ENCODE results near the gene SERGEF. TPM values are rescaled to one million over a fixed set of nuclear protein-coding genes. Genes with fewer than 3 reads are reported as not detected.

SERGEF gene
- total and polyA plus RNA-seq, 9 donors, result 42.0 to 76.3 (median 59.7) TPM

- H3K4me3 ChIP-seq, result no peak overlapping the region
- WGBS, 3 donors, result 85 to 92% (median 86%) methylated on average over 6 to 7 of the region's 7 CpGs
- DNase-seq, result peak in 1 of 5 donors; percentile 16
- intact Hi-C loops (cut with DNase I), result loop anchor here in 1 of 4 donors (5.0 kb wide), 1 partner anchor 51 kb away; the partner anchor contains the start of gene MYOD1
- no peaks in the 10 kb centered on the region for H3K4me1 ChIP-seq (ENCODE audit: insufficient read depth)
- H3K36me3 ChIP-seq, result no peaks in the 10 kb centered on the region
- H3K27me3 ChIP-seq, result no peaks in the 10 kb centered on the region
- no peak for TF ChIP-seq POLR2A (IDR thresholded peaks at IDR 0.05)
- TF ChIP-seq EP300 (IDR thresholded peaks at IDR 0.05), result no peak
- TF ChIP-seq CTCF (IDR thresholded peaks at IDR 0.05), result no peak
- no peaks in the 10 kb centered on the region for H3K9me3 ChIP-seq
- H3K27ac ChIP-seq, result no peak overlapping the region
Measured at GRCh38 chr11:17768547-17768946, 244.3 kb downstream of the SERGEF start.

DNA sequence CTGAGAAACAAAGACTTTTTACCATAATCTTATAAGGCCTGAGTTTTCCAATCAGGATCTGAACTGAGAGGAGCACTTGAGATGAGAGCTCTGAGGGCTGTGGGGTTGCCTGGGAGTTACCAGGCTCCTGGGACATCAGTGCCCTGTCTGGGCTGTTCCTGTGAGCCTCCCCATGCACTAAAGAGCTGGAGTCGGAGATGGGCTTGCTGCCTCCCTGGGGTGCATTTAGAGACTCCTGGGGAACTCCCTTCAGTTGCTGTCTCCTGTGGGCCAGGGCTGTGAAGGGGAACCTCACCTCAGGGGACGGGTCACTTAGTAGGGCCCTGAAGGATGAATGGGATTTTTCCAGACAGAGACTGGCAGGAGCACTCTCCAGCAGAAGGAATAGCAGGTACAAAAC, 244.9 kb downstream of the SERGEF start:
- WGBS, 3 donors, result 89 to 95% (median 90%) methylated on average over 2 of the region's 2 CpGs
- DNase-seq, result peak in 1 of 5 donors; percentile 5
- Histone ChIP-seq H3K27ac (no peak overlapping the region), H3K4me1 (ENCODE audit: insufficient read depth) (no peaks in the 10 kb centered on the region), H3K36me3 (no peaks in the 10 kb centered on the region), H3K9me3 (no peaks in the 10 kb centered on the region), H3K27me3 (no peaks in the 10 kb centered on the region), H3K4me3 (no peak overlapping the region)
- TF ChIP-seq POLR2A (IDR thresholded peaks at IDR 0.05), result no peak
- TF ChIP-seq CTCF (IDR thresholded peaks at IDR 0.05), result no peak
- no peak for TF ChIP-seq EP300 (IDR thresholded peaks at IDR 0.05)
- intact Hi-C loops (cut with DNase I), result loop anchor here in 1 of 4 donors (5.0 kb wide), 1 partner anchor 51 kb away; the partner anchor contains the start of gene MYOD1

GRCh38 chr11:17767301-17767885, 245.5 kb downstream of the SERGEF start:
- H3K27ac ChIP-seq, result no peak overlapping the region
- intact Hi-C loops (cut with DNase I), result loop anchor here in 1 of 4 donors (5.0 kb wide), 1 partner anchor 50 kb away; the partner anchor contains the start of gene MYOD1
- H3K36me3 ChIP-seq, result no peaks in the 10 kb centered on the region
- no peak for DNase-seq
- no peaks in the 10 kb centered on the region for H3K27me3 ChIP-seq
- TF ChIP-seq POLR2A (IDR thresholded peaks at IDR 0.05) (no peak), CTCF (IDR thresholded peaks at IDR 0.05) (no peak), EP300 (IDR thresholded peaks at IDR 0.05) (no peak)
- 81 to 88% (median 87%) methylated on average over 7 of the region's 7 CpGs for WGBS, 3 donors
- no peaks in the 10 kb centered on the region for H3K4me1 ChIP-seq (ENCODE audit: insufficient read depth)
- H3K4me3 ChIP-seq, result no peak overlapping the region
- no peaks in the 10 kb centered on the region for H3K9me3 ChIP-seq

GRCh38 chr11:17766590-17766989, 246.3 kb downstream of the SERGEF start:
- Histone ChIP-seq H3K36me3 (no peaks in the 10 kb centered on the region), H3K4me1 (ENCODE audit: insufficient read depth) (no peaks in the 10 kb centered on the region), H3K27me3 (no peaks in the 10 kb centered on the region), H3K4me3 (no peak overlapping the region), H3K9me3 (no peaks in the 10 kb centered on the region), H3K27ac (no peak overlapping the region)
- DNase-seq, result no peak
- 83 to 89% (median 83%) methylated on average over 5 of the region's 5 CpGs for WGBS, 3 donors
- TF ChIP-seq CTCF (IDR thresholded peaks at IDR 0.05) (no peak), EP300 (IDR thresholded peaks at IDR 0.05) (no peak), POLR2A (IDR thresholded peaks at IDR 0.05) (no peak)
- intact Hi-C loops (cut with DNase I), result loop anchor here in 1 of 4 donors (5.0 kb wide), 1 partner anchor 49 kb away; the partner anchor contains the start of gene MYOD1

All from ovary (tissue), 9 donors.